CD14-positive monocyte (primary cell): ENCODE data around the gene IMPDH1. TPM values are rescaled to one million over a fixed set of nuclear protein-coding genes. Genes with fewer than 3 reads are reported as not detected.

Source experiments
- DNase-seq, 3 donors: peaks; one replicate each; pipeline ENCODE4 v3.0.0-alpha.2; 2011 to 2022
- H2AFZ ChIP-seq: 2 replicates; pipeline ENCODE4 v1.6.0; 2012; ENCODE audit warnings: mild to moderate bottlenecking, low read depth, low read length, inconsistent platforms; ENCODE audit not compliant: insufficient read depth, poor library complexity, severe bottlenecking
- H3K27ac ChIP-seq, 2 donors: 1 replicate in 1 of 2; 2 replicates in 1 of 2; pipeline ENCODE4 v1.5.1; 2012 to 2013; ENCODE audit warnings: low read length in 2 of 2, control low read depth in 1 of 2, inconsistent platforms in 1 of 2, low read depth in 1 of 2, mild to moderate bottlenecking in 1 of 2
- H3K27me3 ChIP-seq, 2 donors: one replicate each; pipeline versions ENCODE4 v1.6.0 to v1.6.1; 2011 to 2013; ENCODE audit warnings: low read length in 2 of 2; ENCODE audit not compliant: control insufficient read depth in 2 of 2, insufficient read depth in 2 of 2
- H3K36me3 ChIP-seq, 2 donors: replicated peaks in 1 of 2; 1 replicate in 1 of 2; 2 replicates in 1 of 2; pipeline versions ENCODE4 v1.5.1 to v1.6.1; 2012 to 2013; ENCODE audit warnings: low read length in 2 of 2, control low read depth in 1 of 2, inconsistent platforms in 1 of 2, mild to moderate bottlenecking in 1 of 2; ENCODE audit not compliant: insufficient read depth in 2 of 2, control insufficient read depth in 1 of 2
- H3K4me1 ChIP-seq, 2 donors: 1 replicate in 1 of 2; 2 replicates in 1 of 2; pipeline versions ENCODE4 v1.5.1 to v1.6.1; 2012 to 2013; ENCODE audit warnings: low read length in 2 of 2, control low read depth in 1 of 2, inconsistent platforms in 1 of 2, mild to moderate bottlenecking in 1 of 2, moderate library complexity in 1 of 2; ENCODE audit not compliant: insufficient read depth in 2 of 2, control insufficient read depth in 1 of 2
- H3K4me2 ChIP-seq: replicated peaks from 2 replicates; pipeline ENCODE3; 2012; ENCODE audit warnings: low read length, moderate library complexity, mild to moderate bottlenecking; ENCODE audit not compliant: poor library complexity, severe bottlenecking; ENCODE audit errors: extremely low read depth
- H3K4me3 ChIP-seq, 3 experiments: fragments of 200-600 bp in 1 of 3; sonication (generic) in 1 of 3; replicated peaks in 1 of 3; 1 replicate in 2 of 3; 2 replicates in 1 of 3; pipeline ENCODE4 v1.5.1; 2011 to 2013; ENCODE audit warnings: low read length in 3 of 3, mild to moderate bottlenecking in 3 of 3, control low read depth in 2 of 3, low read depth in 2 of 3, inconsistent platforms in 1 of 3, moderate library complexity in 1 of 3
- H3K79me2 ChIP-seq: 2 replicates; pipeline ENCODE4 v1.6.0; 2012; ENCODE audit warnings: mild to moderate bottlenecking, control low read depth, inconsistent platforms, low read length, moderate library complexity; ENCODE audit not compliant: insufficient read depth
- H3K9ac ChIP-seq: 2 replicates; pipeline ENCODE4 v1.6.0; 2017; ENCODE audit warnings: low read length, mild to moderate bottlenecking; ENCODE audit not compliant: insufficient read depth, poor library complexity, severe bottlenecking
- H3K9me3 ChIP-seq, 2 donors: replicated peaks in 1 of 2; 1 replicate in 1 of 2; 2 replicates in 1 of 2; pipeline versions ENCODE4 v1.5.1 to v1.6.1; 2012 to 2013; ENCODE audit warnings: low read length in 2 of 2, control low read depth in 1 of 2; ENCODE audit not compliant: control insufficient read depth in 1 of 2, insufficient read depth in 1 of 2
- H4K20me1 ChIP-seq: 2 replicates; pipeline ENCODE4 v1.6.0; 2012; ENCODE audit warnings: mild to moderate bottlenecking, low read length, control low read depth, moderate library complexity; ENCODE audit not compliant: insufficient read depth
- H3K27ac Mint-ChIP-seq, 7 donors: one replicate each; pipeline ENCODE4 v1.8.0; 2020; ENCODE audit warnings: mild to moderate bottlenecking in 7 of 7, mixed read lengths in 7 of 7, moderate library complexity in 6 of 7, inconsistent platforms in 2 of 7
- H3K27me3 Mint-ChIP-seq, 3 donors: one replicate each; pipeline ENCODE4 v1.8.0; 2021 to 2022; ENCODE audit warnings: low read depth in 3 of 3, mild to moderate bottlenecking in 3 of 3, mixed read lengths in 3 of 3, moderate library complexity in 3 of 3, inconsistent platforms in 1 of 3
- H3K36me3 Mint-ChIP-seq, 2 donors: one replicate each; pipeline ENCODE4 v1.8.0; 2020; ENCODE audit warnings: mixed read lengths in 2 of 2, inconsistent platforms in 1 of 2, mild to moderate bottlenecking in 1 of 2
- H3K4me1 Mint-ChIP-seq: one replicate; pipeline ENCODE4 v1.8.0; 2020; ENCODE audit warnings: mild to moderate bottlenecking, mixed read lengths
- H3K4me3 Mint-ChIP-seq, 2 donors: one replicate each; pipeline ENCODE4 v1.8.0; 2020; ENCODE audit warnings: mild to moderate bottlenecking in 2 of 2, mixed read lengths in 2 of 2, moderate library complexity in 1 of 2
- H3K9me3 Mint-ChIP-seq, 7 donors: one replicate each; pipeline ENCODE4 v1.8.0; 2020 to 2022; ENCODE audit warnings: mixed read lengths in 7 of 7, mild to moderate bottlenecking in 6 of 7, moderate library complexity in 6 of 7, inconsistent platforms in 2 of 7
- CTCF ChIP-seq: fragments of 200-600 bp; IDR thresholded peaks from one replicate; pipeline ENCODE4 v1.8.0; 2022; ENCODE audit warnings: antibody characterized with exemption, mild to moderate bottlenecking
- WGBS: methylation state at CpG from one replicate; pipeline ENCODE4 v1.1.5; 2013; ENCODE audit warnings: missing lambda C conversion rate; ENCODE audit not compliant: insufficient coverage; 5-methylcytosine and 5-hydroxymethylcytosine counted together
- intact Hi-C, 2 donors: fragments of 100-400 bp; cut with micrococcal nuclease; formaldehyde crosslinking; loops; one replicate each; pipeline versions ENCODE4 v1.15.0 to v1.15.1; 2023
- polyA plus RNA-seq, 3 donors: library from polyadenylated mRNA; depleted of rRNA in 1 of 3; unstranded in 2 of 3; stranded (reverse) in 1 of 3; fragments of 300-500 nt in 2 of 3; fragments of >200 nt in 1 of 3; fragmentation: Illumina TruSeq in 2 of 3; gene quantifications; 1 replicate in 2 of 3; 2 replicates in 1 of 3; pipeline ENCODE4 v1.2.3, GENCODE V29; 2012 to 2021

The IMPDH1 gene
- polyA plus RNA-seq, 3 donors: 110 to 259 (median 152) TPM

DNA sequence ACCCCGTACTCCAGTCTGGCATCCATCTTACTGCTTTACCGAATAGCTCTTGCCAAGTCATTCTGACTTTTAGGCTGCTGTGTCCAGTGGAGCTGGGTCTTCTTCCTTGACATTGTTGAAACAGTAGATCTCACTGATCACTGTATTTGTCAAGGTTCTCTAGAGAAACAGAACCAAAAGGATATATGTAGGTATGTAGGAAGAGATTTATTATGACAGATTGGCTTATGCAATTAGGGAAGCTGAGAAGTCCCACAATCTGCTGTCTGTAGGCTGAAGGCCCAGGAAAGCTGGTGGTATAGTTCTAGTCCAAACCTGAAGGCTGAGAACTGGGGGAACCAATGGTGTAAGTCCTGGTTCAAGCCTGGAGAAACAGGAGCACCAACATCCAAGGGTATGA is 36.2 kb downstream of the IMPDH1 start:
- no peaks in the 10 kb centered on the region for H3K9me3 Mint-ChIP-seq
- Histone ChIP-seq H3K4me3 (no peak overlapping the region), H3K79me2 (no peaks in the 10 kb centered on the region), H3K27me3 (no peaks in the 10 kb centered on the region), H3K36me3 (no peaks in the 10 kb centered on the region), H2AFZ (no peak overlapping the region), H3K27ac (no peak overlapping the region), H3K9me3 (no peaks in the 10 kb centered on the region), H3K4me2 (no peak overlapping the region), H4K20me1 (no peaks in the 10 kb centered on the region), H3K4me1 (no peaks in the 10 kb centered on the region), H3K9ac (no peak overlapping the region)
- DNase-seq: no peak
- 100% methylated on average over 2 of the region's 2 CpGs for WGBS
- H3K4me1 Mint-ChIP-seq: no peaks in the 10 kb centered on the region
- H3K36me3 Mint-ChIP-seq: no peaks in the 10 kb centered on the region
- H3K27ac Mint-ChIP-seq: no peak overlapping the region
- no peak overlapping the region for H3K4me3 Mint-ChIP-seq
- peaks cover 3 to 6% (median 4%) of the 10 kb centered on the region in 3 donors for H3K27me3 Mint-ChIP-seq
- TF ChIP-seq CTCF: no peak
- intact Hi-C loops: no loop called here

- Histone ChIP-seq H3K9ac (no peak overlapping the region), H3K27me3 (no peaks in the 10 kb centered on the region), H3K4me2 (no peak overlapping the region), H3K36me3 (no peaks in the 10 kb centered on the region), H2AFZ (no peak overlapping the region), H4K20me1 (no peaks in the 10 kb centered on the region), H3K79me2 (no peaks in the 10 kb centered on the region), H3K9me3 (no peaks in the 10 kb centered on the region), H3K4me3 (no peak overlapping the region), H3K27ac (no peak overlapping the region), H3K4me1 (peaks cover 0 to 4% of the 10 kb centered on the region in 2 donors)
- intact Hi-C loops: no loop called here
- Mint-ChIP-seq H3K4me1 (peaks cover 7% of the 10 kb centered on the region), H3K27ac (no peak overlapping the region), H3K4me3 (no peak overlapping the region), H3K36me3 (no peaks in the 10 kb centered on the region), H3K9me3 (peaks cover 0 to 3% (median 0%) of the 10 kb centered on the region in 7 donors), H3K27me3 (peaks cover 6 to 9% (median 7%) of the 10 kb centered on the region in 3 donors)
- no peak for TF ChIP-seq CTCF
- DNase-seq: no peak
- WGBS: no CpG with 5 or more reads among the region's 4 CpGs
Observed at GRCh38 chr7:128370491-128370890, 39.3 kb downstream of the IMPDH1 start.
